Heart right ventricle (tissue), 16 donors: ENCODE measurements around the gene PRPF31. TPM values are rescaled to one million over a fixed set of nuclear protein-coding genes. Genes with fewer than 3 reads are reported as not detected.
"Not testable (repeated sequence)": the region's sequence is repeated elsewhere in the genome, so short reads cannot be mapped to it uniquely, and the experiment has no call there.

ENCODE experiments used
- ATAC-seq, 8 donors: fragments of 200-7000 bp; cut with Tn5 transposase; one replicate each; pipeline ENCODE4 v1.9.1; 2020; ENCODE audit warnings: mild to moderate bottlenecking in 8 of 8, moderate library complexity in 8 of 8, moderate number of reproducible peaks in 1 of 8
- DNase-seq, 2 donors: peaks; one replicate each; pipeline ENCODE4 v3.0.0-alpha.2; 2020
- H3K27ac ChIP-seq, 10 donors: fragments of 200-600 bp; sonication (generic) in 2 of 10; one replicate each; pipeline versions ENCODE4 v1.5.0 to v1.8.0; 2020 to 2022; ENCODE audit warnings: mild to moderate bottlenecking in 3 of 10
- H3K27me3 ChIP-seq, 7 donors: fragments of 200-600 bp; one replicate each; pipeline ENCODE4 v1.8.0; 2021 to 2022; ENCODE audit warnings: mild to moderate bottlenecking in 2 of 7
- H3K36me3 ChIP-seq, 9 donors: fragments of 200-600 bp; sonication (generic) in 1 of 9; one replicate each; pipeline versions ENCODE4 v1.5.0 to v1.8.0; 2020 to 2022; ENCODE audit warnings: mild to moderate bottlenecking in 2 of 9
- H3K4me1 ChIP-seq, 9 donors: fragments of 200-600 bp; sonication (generic) in 1 of 9; one replicate each; pipeline versions ENCODE4 v1.5.0 to v1.8.0; 2020 to 2022; ENCODE audit warnings: mild to moderate bottlenecking in 4 of 9
- H3K4me3 ChIP-seq, 10 donors: fragments of 200-600 bp; sonication (generic) in 2 of 10; one replicate each; pipeline versions ENCODE4 v1.5.0 to v1.8.0; 2020 to 2022; ENCODE audit warnings: mild to moderate bottlenecking in 7 of 10, moderate library complexity in 2 of 10
- H3K9me3 ChIP-seq, 11 donors: fragments of 200-600 bp in 10 of 11; sonication (generic) in 2 of 11; one replicate each; pipeline versions ENCODE4 v1.5.0 to v1.8.0; 2013 to 2022; ENCODE audit warnings: mild to moderate bottlenecking in 2 of 11, control low read depth in 1 of 11, moderate library complexity in 1 of 11
- CTCF ChIP-seq, 9 donors: fragments of 200-600 bp; sonication (generic) in 2 of 9; IDR thresholded peaks; one replicate each; pipeline versions ENCODE4 v1.5.0 to v1.8.0; 2021 to 2022; ENCODE audit warnings: antibody characterized with exemption in 9 of 9, mild to moderate bottlenecking in 5 of 9, moderate library complexity in 1 of 9
- WGBS, 2 donors: extraction: QIAGEN DNeasy Blood & Tissue Kit; methylation state at CpG; one replicate each; pipeline ENCODE4 v1.1.7; 2013; ENCODE audit warnings: inconsistent platforms in 1 of 2; 5-methylcytosine and 5-hydroxymethylcytosine counted together
- intact Hi-C, 10 donors: fragments of 100-400 bp; cut with DNase I; formaldehyde crosslinking; loops; one replicate each; pipeline versions ENCODE4 v1.11.1 to v1.14.2; 2022
- polyA plus RNA-seq, 2 donors: library from polyadenylated mRNA; stranded (reverse); fragments of 200-250 nt; gene quantifications; one replicate each; pipeline ENCODE4 v1.2.3, GENCODE V29; 2013
- total RNA-seq, 10 donors: library from RNA; stranded (reverse); fragmentation: NEBNext Ultra II Directional in 3 of 10; extraction: Animal tissue kit (Norgen Biotek cat#: 25700) in 3 of 10; gene quantifications; one replicate each; pipeline versions ENCODE4 v1.2.1 to v1.2.4, GENCODE V29; 2021 to 2023
- donor health status: Arrhythmogenic right ventricular cardiomyopathy.
- donor health status: ischemic (EF 13 %, LVEDD 7.1; RV severe dilation, severe dysfunction).
- donor health status: healthy with polysubstance abuse.
- donor health status: DM: no; HTN: yes; CAD: no.
- donor health status: DM: no; HTN: no; CAD: no.
- donor health status: ischemic (EF 25% LVEDD 6.9; RV normal size, moderate dysfunction).
- donor health status: ischemic (EF 25% LVEDD 5.7; RV mildly dilated, moderate dysfunction).
- donor health status: healthy.
- donor health status: DM: yes; HTN: yes; CAD: no.
- donor health status: Ischemic cardiomyopathy.
- donor health status: ischemic (EF 35%, LVEDD 5.7; RV mildly dilated, moderate dysfunction).
- donor health status: nonischemic (EF 11% LVEDD 7.7; RV severe dilation, severe dysfunction).
- donor health status: DM: yes; HTN: yes; CAD: no.
- donor health status: PGD.
- donor health status: ischemic (EF 29% LVEDD 5.4; RV normal size, mild dysfunction).
- donor health status: nonischemic (EF 23%, LVEDD 6.1; RV moderate dilation, normal function).

Gene PRPF31
- total and polyA plus RNA-seq, 12 donors = 35.9 to 52.8 (median 43.4) TPM

- TF ChIP-seq CTCF (IDR thresholded peaks at IDR 0.05) = no peak
- no peak for DNase-seq
- intact Hi-C loops = no loop called here
- H3K36me3 ChIP-seq = no peaks in the 10 kb centered on the region
- no peaks in the 10 kb centered on the region for H3K9me3 ChIP-seq
- H3K27ac ChIP-seq = peak overlapping the region in 1 of 10 donors; percentile 89
- no peak for ATAC-seq
- peaks cover 0 to 33% (median 22%) of the 10 kb centered on the region in 7 donors for H3K27me3 ChIP-seq
- WGBS, 2 donors = 83 to 93% methylated on average over 12 of the region's 12 CpGs
- peak overlapping the region in 1 of 10 donors; percentile 50 for H3K4me3 ChIP-seq
- H3K4me1 ChIP-seq = peaks cover 4 to 43% (median 19%) of the 10 kb centered on the region in 9 donors
Observed at GRCh38 chr19:54099190-54099902, 16.2 kb upstream of the PRPF31 start.

GRCh38 chr19:54099903-54100255 lies 15.7 kb upstream of the PRPF31 start:
- DNase-seq, H3K36me3 ChIP-seq, H3K9me3 ChIP-seq, ATAC-seq: not testable (repeated sequence)
- peak overlapping the region in 2 of 10 donors; percentile 11 to 50 for H3K4me3 ChIP-seq
- H3K27ac ChIP-seq = peak overlapping the region in 1 of 10 donors; percentile 89
- H3K27me3 ChIP-seq = peaks cover 0 to 29% (median 19%) of the 10 kb centered on the region in 7 donors
- intact Hi-C loops = loop anchor here in 3 of 10 donors (10.0 kb wide), 3 partner anchors 125 to 955 kb away; no protein-coding TSS in a partner anchor
- peaks cover 4 to 48% (median 20%) of the 10 kb centered on the region in 9 donors for H3K4me1 ChIP-seq
- 75 to 84% methylated on average over 9 of the region's 9 CpGs for WGBS, 2 donors

- Histone ChIP-seq H3K36me3 (peaks cover 0 to 7% (median 0%) of the 10 kb centered on the region in 9 donors), H3K9me3 (no peaks in the 10 kb centered on the region), H3K27ac (peak within 1 kb of the TSS in 1 of 10 donors; percentile 89), H3K27me3 (peaks cover 0 to 22% (median 12%) of the 10 kb centered on the region in 7 donors), H3K4me3 (peak within 1 kb of the TSS in 2 of 10 donors; percentile 11 to 50), H3K4me1 (peaks cover 4 to 45% (median 20%) of the 10 kb centered on the region in 9 donors)
- ATAC-seq (no peak), DNase-seq (no peak)
- WGBS, 2 donors = 43 to 47% methylated on average over 5 of the region's 5 CpGs
- intact Hi-C loops = loop anchor here in 3 of 10 donors (10.0 kb wide), 3 partner anchors 126 to 954 kb away; no protein-coding TSS in a partner anchor
- TF ChIP-seq CTCF (IDR thresholded peaks at IDR 0.05) = no peak
Observed at GRCh38 chr19:54100561-54100960, 15.0 kb upstream of the PRPF31 start, which contains the start of gene OSCAR. OSCAR (minus strand) TSS chr19:54100803; CDS start chr19:54100792, 11 bp downstream.

GRCh38 chr19:54102421-54103169 lies 13.0 kb upstream of the PRPF31 start, which contains the start of gene NDUFA3:
NDUFA3 (plus strand) TSS chr19:54102855; CDS start chr19:54102879, 24 bp downstream.
- Histone ChIP-seq H3K27me3 (peaks cover 0 to 8% (median 0%) of the 10 kb centered on the region in 7 donors), H3K4me1 (peaks cover 0 to 30% (median 15%) of the 10 kb centered on the region in 9 donors), H3K9me3 (no peaks in the 10 kb centered on the region), H3K27ac (peak within 1 kb of the TSS; percentile 68 to 91 (median 83)), H3K36me3 (peaks cover 0 to 27% (median 9%) of the 10 kb centered on the region in 9 donors), H3K4me3 (peak within 1 kb of the TSS; percentile 70 to 99 (median 88))
- DNase-seq = peak; percentile 97 to 98
- no peak for TF ChIP-seq CTCF (IDR thresholded peaks at IDR 0.05)
- ATAC-seq = peak; percentile 99 to 100 (median 100)
- WGBS, 2 donors = 3% methylated on average over 54 of the region's 54 CpGs
- intact Hi-C loops = loop anchor here in 4 of 10 donors (1.0 to 10.0 kb wide), 4 partner anchors 13 to 952 kb away; partner anchors contain the start of genes PRPF31 (in 2 of the 4) and TFPT (in 2 of the 4)
